NCI-H2081 treated with DMSO at 0.1 percent for 48 hours (cell line): ENCODE data around the gene SLC44A2.

Source experiments
- DNase-seq: peaks from one replicate; lab custom pipeline; 2025; lab: John Stamatoyannopoulos, UW

The SLC44A2 gene

GRCh38 chr19:10615429-10616023 lies 9.8 kb upstream of the SLC44A2 start:
- DNase-seq: no peak

- no peak for DNase-seq
Measured at GRCh38 chr19:10617409-10618121, 7.8 kb upstream of the SLC44A2 start.

DNA sequence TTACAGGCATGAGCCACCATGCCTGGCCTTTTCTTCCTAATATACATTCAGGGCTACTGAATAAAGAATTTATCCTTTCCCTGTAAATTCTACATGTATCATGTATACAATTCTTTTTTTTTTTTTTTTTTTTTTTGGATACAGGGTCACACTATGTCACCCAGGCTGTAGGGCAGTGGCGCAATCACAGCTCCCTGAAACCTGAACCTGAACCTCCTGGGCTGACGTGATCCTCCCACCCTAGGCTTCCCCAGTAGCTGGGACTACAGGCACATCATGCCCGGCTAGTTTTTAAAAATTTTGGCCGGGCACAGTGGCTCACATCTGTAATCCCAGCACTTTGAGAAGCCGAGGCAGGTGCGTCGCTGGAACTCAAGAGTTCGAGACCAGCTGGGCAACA lies 6.5 kb upstream of the SLC44A2 start:
- no peak for DNase-seq

- no peak for DNase-seq
Measured at GRCh38 chr19:10620786-10621185, 4.6 kb upstream of the SLC44A2 start.

DNA sequence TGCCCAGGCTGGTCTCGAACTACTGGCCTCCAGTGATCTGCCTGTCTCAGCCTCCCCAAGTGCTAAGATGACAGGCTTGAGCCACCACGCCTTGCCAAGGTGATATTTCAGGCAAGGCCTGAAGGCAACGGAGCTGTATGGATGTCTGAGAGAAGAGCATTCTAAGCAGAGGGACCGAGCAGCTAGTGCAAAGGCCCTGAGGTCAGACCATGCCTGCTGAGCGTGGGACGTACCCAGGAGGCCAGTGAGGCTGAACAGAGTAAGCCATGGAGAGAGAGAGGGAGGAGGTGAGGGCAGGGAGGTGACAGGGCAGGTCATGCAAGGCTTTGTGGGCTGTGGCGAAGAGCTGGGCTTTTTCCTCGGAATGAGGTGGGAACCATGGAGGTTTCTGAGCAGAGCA lies 3.4 kb upstream of the SLC44A2 start:
- no peak for DNase-seq

DNA sequence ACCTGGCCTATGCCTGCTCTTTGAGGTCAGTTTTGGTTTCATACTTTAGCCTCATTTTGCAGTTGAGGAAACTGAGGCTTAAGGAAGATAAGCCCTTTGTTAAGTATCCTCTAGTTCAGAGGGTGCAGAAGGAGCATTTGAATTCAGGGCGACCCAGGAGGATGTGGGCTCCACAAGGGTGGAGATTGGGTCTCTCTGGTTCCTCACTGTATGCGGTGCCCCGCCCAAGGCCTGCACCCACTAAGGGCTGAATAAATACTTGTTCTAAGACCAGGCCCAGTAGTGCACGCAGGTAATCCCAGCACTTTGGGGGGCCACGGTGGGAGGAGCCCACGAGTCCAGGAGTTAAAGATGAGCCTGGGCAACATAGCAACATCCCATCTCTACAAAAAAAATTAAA lies 768 bp upstream of the SLC44A2 start:
- no peak for DNase-seq

DNA sequence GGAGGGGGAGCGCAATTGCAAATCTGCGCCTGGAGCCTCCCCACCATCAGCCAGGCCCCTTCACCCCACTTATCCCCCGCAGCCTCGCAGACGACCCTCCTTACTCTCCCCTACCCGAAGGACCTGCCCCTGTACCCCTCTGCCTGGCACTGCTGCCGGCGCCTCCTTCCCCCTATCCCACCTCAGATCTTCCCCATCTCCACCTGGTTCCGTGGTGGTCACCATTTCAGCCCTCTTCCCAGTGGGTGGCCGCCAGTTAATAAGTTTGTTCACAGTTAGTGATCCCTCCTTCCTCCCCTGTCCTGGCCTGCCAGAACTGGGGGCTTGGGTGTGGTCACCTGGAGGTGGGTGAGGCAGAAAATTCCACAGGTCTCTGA lies 397 bp downstream of the SLC44A2 start:
- no peak for DNase-seq

DNA sequence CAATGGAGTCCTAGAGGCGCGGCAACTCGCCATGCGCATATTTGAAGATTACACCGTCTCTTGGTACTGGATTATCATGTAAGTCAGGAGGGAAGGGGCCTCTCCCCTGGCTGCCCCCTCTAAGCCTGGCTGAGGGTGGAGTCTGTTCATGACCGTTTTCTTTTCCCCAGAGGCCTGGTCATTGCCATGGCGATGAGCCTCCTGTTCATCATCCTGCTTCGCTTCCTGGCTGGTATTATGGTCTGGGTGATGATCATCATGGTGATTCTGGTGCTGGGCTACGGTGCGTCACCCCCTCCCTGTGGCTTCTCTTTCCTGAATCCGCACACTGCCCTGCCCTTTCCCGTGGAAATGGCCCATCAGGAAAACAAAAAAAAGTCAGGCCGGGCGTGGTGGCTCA lies 6.5 kb downstream of the SLC44A2 start:
- no peak for DNase-seq

DNA sequence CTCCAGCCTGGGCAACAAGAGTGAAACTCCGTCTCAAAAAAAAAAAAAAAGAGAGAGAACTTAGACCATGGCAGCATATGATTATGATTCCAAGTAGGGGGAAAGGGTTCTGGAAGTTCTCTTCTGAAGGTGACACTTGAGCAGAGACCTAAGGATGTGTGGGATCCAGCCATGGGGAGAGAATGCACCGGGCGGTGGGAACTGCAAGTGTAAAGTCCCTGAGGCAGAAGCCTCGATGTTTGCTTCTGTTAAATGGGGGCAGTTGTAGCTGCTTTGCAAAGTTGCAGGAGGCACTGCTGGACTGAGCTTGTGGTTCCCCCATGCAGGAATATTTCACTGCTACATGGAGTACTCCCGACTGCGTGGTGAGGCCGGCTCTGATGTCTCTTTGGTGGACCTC lies 9.1 kb downstream of the SLC44A2 start:
- no peak for DNase-seq

DNA sequence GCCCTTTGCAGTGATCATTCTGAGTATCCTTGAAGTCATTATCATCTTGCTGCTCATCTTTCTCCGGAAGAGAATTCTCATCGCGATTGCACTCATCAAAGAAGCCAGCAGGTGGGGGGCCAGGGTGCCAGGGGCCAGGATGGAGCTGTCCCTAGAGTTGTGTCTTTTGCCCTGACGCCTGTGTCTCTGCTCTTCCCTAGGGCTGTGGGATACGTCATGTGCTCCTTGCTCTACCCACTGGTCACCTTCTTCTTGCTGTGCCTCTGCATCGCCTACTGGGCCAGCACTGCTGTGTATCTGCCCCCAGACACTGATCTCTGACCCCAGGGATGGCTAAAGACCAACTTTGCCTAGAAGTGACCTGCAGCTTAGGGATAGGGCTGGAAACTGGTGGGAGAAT lies 9.6 kb downstream of the SLC44A2 start:
- no peak for DNase-seq

- no peak for DNase-seq
Measured at GRCh38 chr19:10636304-10636972, 11.1 kb downstream of the SLC44A2 start.

- no peak for DNase-seq
Measured at GRCh38 chr19:10637894-10638293, 12.5 kb downstream of the SLC44A2 start.

GRCh38 chr19:10639836-10640235 lies 14.5 kb downstream of the SLC44A2 start:
- DNase-seq: no peak

GRCh38 chr19:10640361-10640760 lies 15.0 kb downstream of the SLC44A2 start:
- DNase-seq: no peak

GRCh38 chr19:10641248-10641647 lies 15.9 kb downstream of the SLC44A2 start:
- no peak for DNase-seq

DNA sequence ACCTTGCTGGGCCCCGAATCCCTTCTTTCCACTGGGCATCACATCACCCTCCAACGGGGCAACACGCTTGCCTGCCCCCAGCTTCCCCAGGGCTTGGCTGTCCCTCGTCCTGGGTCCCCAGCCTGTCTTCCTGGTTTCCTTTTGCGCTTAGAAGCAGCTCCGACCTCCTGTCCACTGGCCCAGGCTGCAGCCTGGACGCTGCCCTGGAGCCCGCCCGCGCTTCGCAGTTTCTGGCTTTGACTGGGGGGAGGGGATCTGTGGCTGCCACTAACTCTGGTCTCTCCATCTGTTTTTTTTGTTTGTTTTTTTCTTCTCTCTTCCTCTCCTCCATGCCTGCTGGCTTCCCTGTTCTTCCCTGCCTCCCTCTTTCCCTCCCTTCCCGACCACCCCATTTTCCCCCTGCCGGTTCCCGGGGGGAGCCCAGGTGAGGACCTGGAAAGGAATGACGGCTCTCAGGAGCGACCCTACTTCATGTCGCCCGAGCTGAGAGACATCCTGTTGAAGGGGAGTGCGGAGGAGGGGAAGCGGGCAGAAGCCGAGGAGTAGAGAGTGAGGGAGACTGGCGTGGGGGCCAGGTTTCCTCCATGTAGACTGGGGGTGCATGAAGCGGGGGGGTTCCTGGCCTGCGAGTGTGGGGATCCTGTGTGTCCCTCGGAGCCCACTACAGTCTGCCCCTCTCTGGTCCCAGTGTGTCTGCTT lies 17.3 kb downstream of the SLC44A2 start:
- no peak for DNase-seq

DNA sequence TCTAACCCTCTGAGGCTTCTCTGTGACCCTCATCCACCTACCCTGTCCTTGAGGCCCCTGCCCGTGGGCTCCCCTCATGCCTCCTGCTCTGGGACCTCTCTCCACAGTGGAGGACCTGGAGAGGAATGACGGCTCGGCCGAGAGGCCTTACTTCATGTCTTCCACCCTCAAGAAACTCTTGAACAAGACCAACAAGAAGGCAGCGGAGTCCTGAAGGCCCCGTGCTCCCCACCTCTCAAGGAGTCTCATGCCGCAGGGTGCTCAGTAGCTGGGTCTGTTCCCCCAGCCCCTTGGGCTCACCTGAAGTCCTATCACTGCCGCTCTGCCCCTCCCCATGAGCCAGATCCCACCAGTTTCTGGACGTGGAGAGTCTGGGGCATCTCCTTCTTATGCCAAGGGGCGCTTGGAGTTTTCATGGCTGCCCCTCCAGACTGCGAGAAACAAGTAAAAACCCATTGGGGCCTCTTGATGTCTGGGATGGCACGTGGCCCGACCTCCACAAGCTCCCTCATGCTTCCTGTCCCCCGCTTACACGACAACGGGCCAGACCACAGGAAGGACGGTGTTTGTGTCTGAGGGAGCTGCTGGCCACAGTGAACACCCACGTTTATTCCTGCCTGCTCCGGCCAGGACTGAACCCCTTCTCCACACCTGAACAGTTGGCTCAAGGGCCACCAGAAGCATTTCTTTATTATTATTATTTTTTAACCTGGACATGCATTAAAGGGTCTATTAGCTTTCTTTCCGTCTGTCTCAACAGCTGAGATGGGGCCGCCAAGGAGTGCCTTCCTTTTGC lies 18.0 kb downstream of the SLC44A2 start:
- DNase-seq: no peak

- DNase-seq: no peak
Measured at GRCh38 chr19:10643968-10644259, 18.6 kb downstream of the SLC44A2 start.

DNA sequence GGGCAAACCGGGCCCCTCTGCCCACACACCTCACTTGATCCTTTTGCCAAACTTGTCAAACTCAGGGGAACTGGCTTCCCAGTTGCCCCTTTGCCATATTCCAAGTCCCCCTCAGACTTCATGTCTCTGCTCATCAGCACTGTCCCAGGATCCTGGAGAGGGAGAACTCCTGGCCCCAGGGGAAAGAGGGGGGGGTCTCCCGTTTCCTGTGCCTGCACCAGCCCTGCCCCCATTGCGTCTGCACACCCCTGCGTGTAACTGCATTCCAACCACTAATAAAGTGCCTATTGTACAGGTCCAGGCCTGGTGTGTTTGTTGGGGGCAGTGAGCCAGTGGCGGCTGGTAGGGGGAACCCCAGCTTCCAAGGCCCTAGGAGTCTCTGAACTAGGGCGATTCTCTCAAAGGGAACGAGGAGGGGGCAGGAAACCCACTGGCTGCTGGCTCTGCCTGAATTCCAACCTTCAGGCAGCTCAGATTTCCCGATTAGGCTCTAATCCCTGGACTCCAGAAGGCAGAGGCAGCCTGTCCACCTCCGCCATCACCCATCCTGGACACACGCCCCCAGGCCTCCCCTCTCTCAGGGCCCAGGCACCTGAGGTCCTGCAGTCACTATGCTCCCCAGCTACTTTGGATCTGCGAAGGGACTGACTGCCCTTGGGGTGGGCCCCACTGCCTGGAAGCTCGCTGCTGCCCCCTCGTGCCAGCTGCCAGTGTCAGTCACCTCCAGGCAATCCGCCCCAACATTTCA lies 19.1 kb downstream of the SLC44A2 start:
- DNase-seq: no peak

DNA sequence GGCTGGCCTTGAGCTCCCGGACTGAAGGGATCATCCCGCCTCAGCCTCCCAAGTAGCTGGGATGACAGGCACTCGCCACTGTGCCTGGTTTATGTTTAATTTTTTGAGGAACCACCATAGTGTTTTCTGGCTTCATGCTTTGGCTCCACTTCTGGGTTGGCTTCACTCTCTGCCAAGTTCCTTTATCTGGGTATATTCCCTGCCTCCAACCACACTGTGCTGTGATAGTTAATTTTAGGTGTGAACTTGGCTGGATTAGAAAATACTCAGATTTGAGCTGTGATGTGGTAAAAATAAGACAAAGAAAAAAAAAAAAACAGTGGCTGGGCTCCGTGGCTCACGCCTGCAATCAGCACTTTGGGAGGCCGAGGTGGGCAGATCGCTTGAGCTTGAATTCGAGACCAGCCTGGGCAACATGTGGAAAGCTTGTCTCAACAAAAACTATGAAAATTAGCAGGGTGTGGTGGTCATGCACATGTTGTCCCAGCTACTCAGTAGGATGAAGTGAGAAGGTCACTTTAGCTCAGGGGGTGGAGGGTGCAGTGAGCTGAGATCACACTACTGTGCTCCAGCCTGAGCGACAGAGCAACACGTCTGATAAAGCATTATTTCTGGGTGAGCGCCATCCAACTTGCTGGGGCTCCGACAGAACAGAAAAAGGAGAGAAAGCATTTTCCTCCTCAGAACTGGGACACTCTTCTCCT lies 21.3 kb downstream of the SLC44A2 start:
- no peak for DNase-seq

DNA sequence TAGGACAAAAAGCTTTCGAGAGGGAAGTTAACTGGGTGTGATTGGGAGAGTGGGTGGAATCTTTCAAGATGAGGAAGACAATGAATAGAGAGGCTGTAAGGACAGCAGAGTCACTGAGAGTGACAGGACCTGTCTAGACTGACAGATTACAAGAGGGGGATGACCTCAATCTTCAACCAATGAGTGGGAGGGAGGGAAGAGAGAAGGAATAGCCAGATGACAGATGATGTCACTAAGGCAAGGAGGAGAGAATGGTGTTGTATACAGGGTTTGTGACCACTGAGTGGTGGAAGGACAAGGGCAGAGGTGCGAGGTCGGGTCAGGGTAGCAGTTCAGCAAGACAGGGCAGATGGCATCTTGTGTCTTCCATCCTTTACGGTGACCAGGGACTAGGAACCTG lies 23.0 kb downstream of the SLC44A2 start:
- DNase-seq: no peak
